Type B pancreatic cell (in vitro differentiated cells): Measurements from ENCODE around the gene BCL11A. TPM values are rescaled to one million over a fixed set of nuclear protein-coding genes. Genes with fewer than 3 reads are reported as not detected.

Experiments used
- DNase-seq: peaks from one replicate; pipeline ENCODE4 v3.0.0; 2021; ENCODE audit warnings: mixed read lengths; ENCODE audit not compliant: unreplicated experiment; ENCODE audit errors: extremely low spot score
- H3K27ac Mint-ChIP-seq: 2 replicates; pipeline ENCODE4 v1.8.0; 2021; ENCODE audit warnings: mild to moderate bottlenecking, mixed read lengths
- H3K27me3 Mint-ChIP-seq: 2 replicates; pipeline ENCODE4 v1.8.0; 2021; ENCODE audit warnings: mixed read lengths
- H3K36me3 Mint-ChIP-seq: 2 replicates; pipeline ENCODE4 v1.8.0; 2021; ENCODE audit warnings: mixed read lengths
- H3K4me1 Mint-ChIP-seq: one replicate; pipeline ENCODE4 v1.8.0; 2021; ENCODE audit warnings: mixed read lengths; ENCODE audit not compliant: unreplicated experiment
- H3K4me3 Mint-ChIP-seq: 2 replicates; pipeline ENCODE4 v1.8.0; 2021; ENCODE audit warnings: mild to moderate bottlenecking, mixed read lengths
- H3K9me3 Mint-ChIP-seq: 2 replicates; pipeline ENCODE4 v1.8.0; 2021; ENCODE audit warnings: mixed read lengths
- total RNA-seq: library from RNA; stranded (reverse); gene quantifications from 2 replicates; pipeline ENCODE4 v1.2.1, GENCODE V29; 2021; ENCODE audit warnings: low replicate concordance
- TF ChIP-seq, protein P1 (sequence below): fragments of 200-600 bp; sonication (generic); conservative IDR thresholded peaks from 2 replicates; pipeline ENCODE4 v1.5.0; 2021; ENCODE audit warnings: antibody characterized with exemption, mild to moderate bottlenecking

BCL11A gene
- total RNA-seq, 1 donor from 2014 or later: 53.1 TPM

DNA sequence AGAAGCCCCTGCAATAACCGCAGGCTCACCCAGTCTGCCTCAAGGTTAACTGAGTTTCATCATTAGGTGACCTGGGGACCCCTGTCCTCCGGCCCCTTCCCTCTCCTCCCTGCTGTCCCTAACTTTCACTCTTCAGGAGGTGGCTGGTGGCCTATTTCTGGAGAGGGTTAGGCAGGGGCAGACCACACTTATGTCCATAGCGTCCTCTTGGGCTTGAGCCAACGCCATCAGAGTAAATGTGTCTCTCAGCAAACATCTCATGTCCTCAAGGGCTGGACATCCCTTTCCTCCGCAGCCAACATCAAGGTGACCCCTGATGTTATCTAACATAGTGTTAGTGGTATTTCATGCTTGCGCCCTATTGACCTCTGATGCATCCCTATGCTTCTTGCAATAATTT is 114.8 kb downstream of the BCL11A start:
- TF ChIP-seq, protein P1, sequence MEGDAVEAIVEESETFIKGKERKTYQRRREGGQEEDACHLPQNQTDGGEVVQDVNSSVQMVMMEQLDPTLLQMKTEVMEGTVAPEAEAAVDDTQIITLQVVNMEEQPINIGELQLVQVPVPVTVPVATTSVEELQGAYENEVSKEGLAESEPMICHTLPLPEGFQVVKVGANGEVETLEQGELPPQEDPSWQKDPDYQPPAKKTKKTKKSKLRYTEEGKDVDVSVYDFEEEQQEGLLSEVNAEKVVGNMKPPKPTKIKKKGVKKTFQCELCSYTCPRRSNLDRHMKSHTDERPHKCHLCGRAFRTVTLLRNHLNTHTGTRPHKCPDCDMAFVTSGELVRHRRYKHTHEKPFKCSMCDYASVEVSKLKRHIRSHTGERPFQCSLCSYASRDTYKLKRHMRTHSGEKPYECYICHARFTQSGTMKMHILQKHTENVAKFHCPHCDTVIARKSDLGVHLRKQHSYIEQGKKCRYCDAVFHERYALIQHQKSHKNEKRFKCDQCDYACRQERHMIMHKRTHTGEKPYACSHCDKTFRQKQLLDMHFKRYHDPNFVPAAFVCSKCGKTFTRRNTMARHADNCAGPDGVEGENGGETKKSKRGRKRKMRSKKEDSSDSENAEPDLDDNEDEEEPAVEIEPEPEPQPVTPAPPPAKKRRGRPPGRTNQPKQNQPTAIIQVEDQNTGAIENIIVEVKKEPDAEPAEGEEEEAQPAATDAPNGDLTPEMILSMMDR: no peak
- Mint-ChIP-seq H3K27ac (no peak overlapping the region), H3K9me3 (no peaks in the 10 kb centered on the region), H3K27me3 (no peaks in the 10 kb centered on the region), H3K4me3 (no peak overlapping the region), H3K4me1 (peaks cover 38% of the 10 kb centered on the region), H3K36me3 (no peaks in the 10 kb centered on the region)
- DNase-seq: no peak

DNA sequence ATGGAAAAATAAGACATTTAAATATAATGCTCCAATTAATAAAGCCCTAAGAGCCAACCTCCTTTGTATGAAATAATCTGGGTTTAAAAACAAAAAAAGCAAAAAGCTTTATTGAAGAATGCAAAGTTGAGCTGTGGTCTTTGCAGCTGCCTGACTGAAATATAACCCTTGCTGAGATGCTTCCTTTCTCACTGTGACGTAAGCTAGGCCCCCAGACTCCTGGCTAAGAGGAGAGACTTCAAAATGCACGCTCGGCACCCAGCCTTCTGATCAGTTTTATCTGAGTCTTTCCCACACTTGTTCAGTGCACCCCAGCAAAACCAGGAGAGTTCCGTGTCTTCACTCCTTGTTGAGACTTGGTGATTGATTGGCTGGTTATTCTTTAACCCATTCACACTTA is 115.3 kb downstream of the BCL11A start:
- Mint-ChIP-seq H3K9me3 (no peaks in the 10 kb centered on the region), H3K4me3 (no peak overlapping the region), H3K36me3 (no peaks in the 10 kb centered on the region), H3K27ac (no peak overlapping the region), H3K4me1 (peaks cover 43% of the 10 kb centered on the region), H3K27me3 (peaks cover 3% of the 10 kb centered on the region)
- TF ChIP-seq, protein P1: no peak
- no peak for DNase-seq

DNA sequence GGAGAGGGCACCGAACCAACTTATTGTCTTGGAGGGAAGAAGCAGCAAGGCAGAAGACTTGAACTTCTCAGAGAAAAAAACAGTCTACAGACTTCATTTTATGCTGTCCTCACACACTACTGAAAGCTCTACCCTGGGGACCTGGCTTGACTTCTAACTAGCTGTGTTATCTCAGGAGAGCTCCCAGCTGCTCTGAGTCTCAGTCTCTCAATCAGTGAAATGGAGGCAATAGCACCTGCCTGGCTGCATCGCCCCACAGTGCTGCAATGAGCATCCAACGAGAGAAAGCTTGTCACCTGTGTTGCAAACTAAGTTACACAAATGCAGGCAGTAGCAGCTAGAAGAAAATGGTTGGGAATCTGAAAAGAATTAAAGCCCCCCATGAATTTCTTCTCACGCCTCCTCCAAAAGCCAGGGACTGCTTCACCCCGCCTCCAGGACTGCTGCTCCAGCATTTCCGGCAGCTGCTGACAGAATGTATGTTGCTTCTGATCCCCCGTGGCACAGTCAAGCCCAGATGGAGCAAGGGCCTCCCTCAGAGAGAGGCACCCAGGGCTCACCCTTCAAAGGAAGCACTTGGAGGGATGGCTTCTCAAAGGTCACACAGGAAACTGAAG is 116.3 kb downstream of the BCL11A start:
- Mint-ChIP-seq H3K27me3 (peaks cover 4% of the 10 kb centered on the region), H3K27ac (no peak overlapping the region), H3K9me3 (no peaks in the 10 kb centered on the region), H3K36me3 (no peaks in the 10 kb centered on the region), H3K4me3 (no peak overlapping the region), H3K4me1 (peaks cover 46% of the 10 kb centered on the region)
- TF ChIP-seq, protein P1: no peak
- no peak for DNase-seq

DNA sequence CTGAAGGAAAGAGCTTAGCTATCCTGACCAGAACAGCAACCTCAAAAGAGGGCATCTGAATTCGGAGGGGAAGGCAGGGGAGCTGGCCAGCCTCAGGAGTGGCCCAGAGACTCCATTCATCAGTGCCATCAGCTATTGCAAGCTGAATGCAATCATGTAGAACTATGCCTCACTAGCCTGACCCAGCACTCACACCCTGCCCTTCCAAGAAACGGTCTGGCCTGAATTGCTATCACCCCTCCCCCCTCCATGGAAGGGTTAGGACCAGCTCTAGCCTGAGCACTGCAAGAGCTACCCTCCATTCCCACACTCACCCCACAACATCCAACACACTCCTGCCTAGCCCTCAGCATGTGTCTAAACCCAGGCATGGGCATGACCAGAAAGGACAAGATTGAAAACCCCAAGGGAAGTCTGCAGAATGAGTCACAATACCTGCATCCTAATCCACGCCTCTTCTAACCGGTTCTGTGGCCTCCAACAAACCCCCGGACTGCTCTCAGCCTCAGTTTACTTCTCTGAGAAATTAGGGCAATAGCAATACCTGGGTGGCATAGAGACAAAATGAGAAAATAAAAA is 120.3 kb downstream of the BCL11A start:
- Mint-ChIP-seq H3K27ac (no peak overlapping the region), H3K4me3 (no peak overlapping the region), H3K9me3 (no peaks in the 10 kb centered on the region), H3K27me3 (peaks cover 4% of the 10 kb centered on the region), H3K36me3 (no peaks in the 10 kb centered on the region), H3K4me1 (peaks cover 26% of the 10 kb centered on the region)
- DNase-seq: no peak
- TF ChIP-seq, protein P1: no peak

DNA sequence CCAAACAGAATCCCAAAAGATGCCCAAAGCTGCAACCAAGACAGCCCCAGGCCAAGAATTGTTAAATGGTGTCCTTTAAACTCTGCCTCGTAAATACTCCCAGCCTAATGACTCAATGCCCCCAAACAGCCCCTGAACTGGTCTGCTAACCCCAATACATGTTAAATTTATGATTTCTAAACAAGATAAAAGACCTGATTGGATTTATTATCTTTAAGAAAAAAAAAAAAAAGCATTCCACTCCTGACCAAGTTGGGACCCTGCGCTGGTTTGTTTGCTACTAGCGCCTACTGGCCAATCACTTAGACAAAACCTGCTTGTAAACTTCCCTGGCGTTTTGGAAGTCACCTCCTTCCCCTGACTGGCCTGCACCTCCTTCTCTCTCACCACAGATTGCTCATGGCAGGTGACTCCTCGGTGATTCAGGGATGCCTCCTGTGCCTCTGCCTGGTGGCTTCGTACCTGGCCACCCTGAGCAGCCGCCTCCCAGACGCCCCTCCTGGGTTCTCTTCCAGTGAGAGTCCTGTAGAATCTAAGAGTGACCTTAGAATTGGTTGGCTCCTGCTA is 121.3 kb downstream of the BCL11A start:
- no peak overlapping the region for H3K4me3 Mint-ChIP-seq
- H3K4me1 Mint-ChIP-seq: peaks cover 19% of the 10 kb centered on the region
- H3K36me3 Mint-ChIP-seq: no peaks in the 10 kb centered on the region
- no peak for DNase-seq
- TF ChIP-seq, protein P1: no peak
- no peak overlapping the region for H3K27ac Mint-ChIP-seq
- no peaks in the 10 kb centered on the region for H3K9me3 Mint-ChIP-seq
- peaks cover 4% of the 10 kb centered on the region for H3K27me3 Mint-ChIP-seq
